ENCODE data around the gene TMEM114.

TMEM114 gene

DNA sequence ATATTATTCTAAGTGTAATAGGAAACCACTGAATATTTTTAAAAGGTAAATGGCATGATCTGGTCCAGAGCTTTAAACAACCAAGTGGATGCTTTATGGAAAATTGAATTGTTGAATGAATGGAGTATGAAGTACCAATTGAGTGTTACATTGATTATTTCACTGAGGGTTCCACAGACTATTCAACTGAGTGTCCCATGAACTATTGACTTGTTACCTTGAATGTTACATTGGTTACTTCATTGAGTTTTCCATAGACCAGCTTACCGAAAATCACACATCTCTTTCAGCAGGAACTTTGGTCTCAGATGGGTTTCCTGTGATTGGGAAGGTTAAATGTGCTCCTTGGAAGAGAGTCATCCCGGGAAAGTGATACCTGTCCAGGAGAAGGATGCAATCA lies 56.8 kb downstream of the TMEM114 start:
- H3K36me3 ChIP-seq (ENCODE audit: insufficient read depth, low read length): no peaks in the 10 kb centered on the region
- H3K4me1 ChIP-seq (ENCODE audit: control insufficient read depth, insufficient read depth, low read length): no peaks in the 10 kb centered on the region
- no peak overlapping the region for H3K4me2 ChIP-seq (ENCODE audit: low read length)
- H3K9ac ChIP-seq (ENCODE audit: low read depth, low read length): no peak overlapping the region
- H3K4me3 ChIP-seq (ENCODE audit: low read length): no peak overlapping the region
- no peaks in the 10 kb centered on the region for H3K27me3 ChIP-seq (ENCODE audit: control insufficient read depth, insufficient read depth, low read length)
- no peaks in the 10 kb centered on the region for H3K9me3 ChIP-seq (replicated peaks; ENCODE audit: low read length)

DNA sequence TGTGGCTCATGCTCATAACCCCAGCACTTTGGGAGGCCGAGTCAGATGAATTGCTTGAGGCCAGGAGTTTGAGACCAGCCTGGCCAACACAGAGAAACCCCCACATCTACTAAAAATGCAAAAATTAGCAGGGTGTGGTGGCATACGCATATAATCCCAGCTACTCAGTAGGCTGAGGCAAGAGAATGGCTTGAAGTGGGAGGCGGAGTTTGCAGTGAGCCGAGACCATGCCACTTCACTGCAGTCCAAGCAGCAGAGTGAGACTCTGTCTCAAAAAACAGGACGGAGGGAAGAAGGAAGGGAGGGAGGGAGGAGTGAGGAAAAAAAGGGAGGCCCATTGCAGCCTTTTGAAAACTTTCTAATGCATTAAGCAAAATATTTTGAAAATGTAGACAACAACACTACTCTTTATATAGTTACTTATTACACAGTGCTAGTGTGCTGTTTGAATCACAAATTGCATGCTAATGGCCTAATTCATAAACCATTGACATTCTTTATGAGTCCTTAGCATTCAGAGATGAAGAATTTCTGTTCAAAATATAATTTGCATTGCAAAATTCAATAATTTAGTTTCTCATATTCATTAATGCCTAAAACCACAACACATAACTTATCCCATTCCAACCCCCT lies 59.4 kb downstream of the TMEM114 start:
- H3K9ac ChIP-seq (ENCODE audit: low read depth, low read length): no peak overlapping the region
- H3K4me1 ChIP-seq (ENCODE audit: control insufficient read depth, insufficient read depth, low read length): no peaks in the 10 kb centered on the region
- H3K4me2 ChIP-seq (ENCODE audit: low read length): no peak overlapping the region
- no peaks in the 10 kb centered on the region for H3K36me3 ChIP-seq (ENCODE audit: insufficient read depth, low read length)
- no peaks in the 10 kb centered on the region for H3K9me3 ChIP-seq (replicated peaks; ENCODE audit: low read length)
- H3K4me3 ChIP-seq (ENCODE audit: low read length): no peak overlapping the region
- H3K27me3 ChIP-seq (ENCODE audit: control insufficient read depth, insufficient read depth, low read length): no peaks in the 10 kb centered on the region

DNA sequence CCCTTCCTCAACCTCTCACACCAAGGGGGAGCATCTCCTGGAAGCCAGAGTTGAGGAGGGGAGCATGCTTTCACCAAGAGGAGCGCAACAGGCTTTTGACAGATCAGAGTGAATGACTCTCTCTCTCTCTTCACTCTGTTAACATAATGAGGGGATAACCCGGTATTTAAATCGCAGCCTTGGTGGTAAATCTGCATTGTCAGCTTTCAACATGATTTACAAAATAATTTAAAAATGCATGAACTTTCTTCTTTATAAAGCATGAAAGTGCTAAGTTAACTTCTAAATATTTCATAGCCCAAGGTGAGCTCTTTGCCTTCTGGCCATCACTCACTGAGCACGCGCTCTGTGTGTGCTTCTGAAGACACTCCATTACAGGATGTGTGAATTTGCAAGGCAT lies 61.8 kb downstream of the TMEM114 start:
- no peak overlapping the region for H3K4me2 ChIP-seq (ENCODE audit: low read length)
- H3K9ac ChIP-seq (ENCODE audit: low read depth, low read length): no peak overlapping the region
- no peaks in the 10 kb centered on the region for H3K27me3 ChIP-seq (ENCODE audit: control insufficient read depth, insufficient read depth, low read length)
- no peaks in the 10 kb centered on the region for H3K9me3 ChIP-seq (replicated peaks; ENCODE audit: low read length)
- H3K36me3 ChIP-seq (ENCODE audit: insufficient read depth, low read length): no peaks in the 10 kb centered on the region
- H3K4me1 ChIP-seq (ENCODE audit: control insufficient read depth, insufficient read depth, low read length): no peaks in the 10 kb centered on the region
- no peak overlapping the region for H3K4me3 ChIP-seq (ENCODE audit: low read length)

DNA sequence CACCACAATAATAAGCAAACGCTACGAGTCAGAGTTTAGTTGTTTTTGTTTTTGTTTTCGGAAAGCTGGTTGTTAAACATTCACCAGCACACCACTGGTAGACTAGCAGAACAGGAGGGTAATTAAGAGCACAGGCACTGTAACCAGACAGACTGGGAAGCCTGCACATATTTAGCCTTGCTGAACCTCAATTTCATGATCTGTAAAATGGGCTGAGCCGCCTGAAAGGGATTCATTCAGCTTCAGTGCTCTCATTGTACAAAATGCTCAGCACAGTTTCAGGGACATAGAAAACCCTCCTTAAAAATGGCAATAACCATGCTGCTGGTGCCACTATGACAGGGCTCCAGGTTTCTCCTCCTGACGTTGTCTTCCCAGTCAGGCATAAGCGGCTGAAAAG lies 66.4 kb downstream of the TMEM114 start:
- no peaks in the 10 kb centered on the region for H3K9me3 ChIP-seq (replicated peaks; ENCODE audit: low read length)

DNA sequence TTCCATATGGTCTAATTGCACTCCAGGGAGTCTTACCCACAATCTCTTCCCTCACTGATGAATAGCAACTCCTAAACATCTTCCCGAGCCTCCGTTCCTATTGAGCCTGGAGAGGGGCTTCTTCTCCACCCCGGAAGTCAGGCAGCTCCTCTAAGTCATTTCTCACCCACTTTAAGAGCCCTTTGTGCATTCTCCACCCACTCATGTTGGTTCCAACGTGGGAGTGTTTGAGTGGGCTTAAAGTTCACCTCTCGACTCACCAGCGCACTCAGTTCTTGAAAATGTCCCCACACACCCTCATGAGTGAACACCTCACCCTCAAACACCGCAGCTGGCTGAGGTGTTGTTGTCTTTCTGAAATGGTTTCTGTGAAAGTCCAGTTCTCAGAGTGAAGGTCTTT lies 67.6 kb downstream of the TMEM114 start:
- Histone ChIP-seq H3K9me3 (replicated peaks; ENCODE audit: low read length) (peaks cover 3% of the 10 kb centered on the region), H3K4me3 (ENCODE audit: low read length) (no peak overlapping the region), H3K36me3 (ENCODE audit: insufficient read depth, low read length) (no peaks in the 10 kb centered on the region), H3K4me1 (ENCODE audit: control insufficient read depth, insufficient read depth, low read length) (no peaks in the 10 kb centered on the region), H3K9ac (ENCODE audit: low read depth, low read length) (no peak overlapping the region), H3K27me3 (ENCODE audit: control insufficient read depth, insufficient read depth, low read length) (no peaks in the 10 kb centered on the region), H3K4me2 (ENCODE audit: low read length) (no peak overlapping the region)

More for the DNA sequence above, 66.4 kb downstream of the TMEM114 start:
- no peak overlapping the region for H3K4me3 ChIP-seq (ENCODE audit: low read length)
- H3K36me3 ChIP-seq (ENCODE audit: insufficient read depth, low read length): no peaks in the 10 kb centered on the region
- no peaks in the 10 kb centered on the region for H3K4me1 ChIP-seq (ENCODE audit: control insufficient read depth, insufficient read depth, low read length)
- no peaks in the 10 kb centered on the region for H3K27me3 ChIP-seq (ENCODE audit: control insufficient read depth, insufficient read depth, low read length)
- H3K4me2 ChIP-seq (ENCODE audit: low read length): no peak overlapping the region
- H3K9ac ChIP-seq (ENCODE audit: low read depth, low read length): no peak overlapping the region

DNA sequence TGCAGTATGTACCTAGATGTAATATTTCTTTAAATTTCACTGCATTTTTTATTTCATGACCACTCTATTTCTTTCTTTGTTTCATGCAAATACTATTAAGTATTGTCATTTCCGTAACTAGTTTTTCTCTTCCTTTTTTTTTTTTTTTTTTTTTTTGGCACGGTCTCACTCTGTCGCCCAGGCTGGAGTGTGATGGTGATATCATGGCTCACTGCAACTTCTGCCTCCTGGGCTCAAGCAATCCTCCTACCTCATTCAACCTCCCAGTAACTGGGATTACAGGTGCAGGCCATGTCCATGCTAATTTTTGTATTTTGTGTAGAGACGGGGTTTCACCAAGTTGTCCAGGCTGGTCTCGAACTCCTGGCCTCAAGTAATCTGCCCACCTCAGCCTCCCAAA lies 70.7 kb downstream of the TMEM114 start:
- Histone ChIP-seq H3K27me3 (ENCODE audit: control insufficient read depth, insufficient read depth, low read length) (no peaks in the 10 kb centered on the region), H3K4me2 (ENCODE audit: low read length) (no peak overlapping the region), H3K9ac (ENCODE audit: low read depth, low read length) (no peak overlapping the region), H3K36me3 (ENCODE audit: insufficient read depth, low read length) (no peaks in the 10 kb centered on the region), H3K9me3 (replicated peaks; ENCODE audit: low read length) (peaks cover 3% of the 10 kb centered on the region), H3K4me1 (ENCODE audit: control insufficient read depth, insufficient read depth, low read length) (no peaks in the 10 kb centered on the region), H3K4me3 (ENCODE audit: low read length) (no peak overlapping the region)
